AG08395 (cell line): ENCODE data around the gene NUDT7.
A peak's percentile ranks its signal among the peaks of the same experiment; 100 is the strongest.

Source experiments
- DNase-seq: peaks from one replicate; pipeline ENCODE4 v3.0.0; 2012; ENCODE audit warnings: mixed read lengths, low spot score

NUDT7 gene

GRCh38 chr16:77722309-77723107 lies at the start of gene NUDT7:
TSS of gene NUDT7 (plus strand) at chr16:77722514. CDS start at chr16:77722583, 69 bp downstream.
- peak; percentile 100 for DNase-seq

GRCh38 chr16:77674888-77675287 lies 47.4 kb upstream of the NUDT7 start:
- peak; percentile 57 for DNase-seq

- peak; percentile 78 for DNase-seq
These were observed 46.6 kb upstream of the NUDT7 start for GRCh38 chr16:77675464-77676324.

- DNase-seq = peak; percentile 18
These were observed 45.2 kb upstream of the NUDT7 start for GRCh38 chr16:77677129-77677528.

- no peak for DNase-seq
These were observed 42.9 kb upstream of the NUDT7 start for GRCh38 chr16:77679391-77679790.

GRCh38 chr16:77679901-77680300 lies 42.4 kb upstream of the NUDT7 start:
- DNase-seq = no peak

- DNase-seq = no peak
These were observed 41.8 kb upstream of the NUDT7 start for GRCh38 chr16:77680496-77680895.

GRCh38 chr16:77682586-77682985 lies 39.7 kb upstream of the NUDT7 start:
- no peak for DNase-seq

- DNase-seq = no peak
These were observed 38.7 kb upstream of the NUDT7 start for GRCh38 chr16:77683397-77684180.

- no peak for DNase-seq
These were observed 38.2 kb upstream of the NUDT7 start for GRCh38 chr16:77684181-77684526.

GRCh38 chr16:77686385-77686784 lies 35.9 kb upstream of the NUDT7 start:
- no peak for DNase-seq

GRCh38 chr16:77689971-77690370 lies 32.3 kb upstream of the NUDT7 start:
- no peak for DNase-seq

- DNase-seq = no peak
These were observed 31.9 kb upstream of the NUDT7 start for GRCh38 chr16:77690416-77690815.

- DNase-seq = no peak
These were observed 29.7 kb upstream of the NUDT7 start for GRCh38 chr16:77692612-77693011.

GRCh38 chr16:77696149-77696548 lies 26.2 kb upstream of the NUDT7 start:
- DNase-seq = peak; percentile 0

- no peak for DNase-seq
These were observed 21.5 kb upstream of the NUDT7 start for GRCh38 chr16:77700846-77701245.

GRCh38 chr16:77705351-77705750 lies 17.0 kb upstream of the NUDT7 start:
- DNase-seq = no peak

- DNase-seq = no peak
These were observed 11.1 kb upstream of the NUDT7 start for GRCh38 chr16:77711179-77711578.

- peak; percentile 25 for DNase-seq
These were observed 10.5 kb upstream of the NUDT7 start for GRCh38 chr16:77711775-77712174.

GRCh38 chr16:77715145-77715544 lies 7.2 kb upstream of the NUDT7 start:
- no peak for DNase-seq

- DNase-seq = no peak
These were observed 484 bp upstream of the NUDT7 start for GRCh38 chr16:77721752-77722308.

- peak; percentile 45 for DNase-seq
These were observed 797 bp downstream of the NUDT7 start for GRCh38 chr16:77723108-77723514.
